Lung (tissue), 12 donors: ENCODE results near the gene SNTB2. TPM values are rescaled to one million over a fixed set of nuclear protein-coding genes. Genes with fewer than 3 reads are reported as not detected.

Experiments used
- ATAC-seq: fragments of 200-7000 bp; cut with Tn5 transposase; one replicate; pipeline ENCODE4 v1.9.1; 2020; ENCODE audit warnings: moderate number of reproducible peaks; ENCODE audit not compliant: insufficient read depth, low FRiP score
- DNase-seq, 3 donors: peaks; one replicate each; pipeline ENCODE4 v3.0.0-alpha.2; 2013 to 2017
- H3K27ac ChIP-seq, 2 donors: one replicate each; pipeline ENCODE4 v1.5.1; 2013; ENCODE audit warnings: mild to moderate bottlenecking in 2 of 2, moderate library complexity in 2 of 2, control low read depth in 1 of 2, inconsistent platforms in 1 of 2, low read depth in 1 of 2, low read length in 1 of 2
- H3K27me3 ChIP-seq, 3 donors: one replicate each; pipeline ENCODE4 v1.5.1; 2013; ENCODE audit warnings: low read length in 2 of 3; ENCODE audit not compliant: control insufficient read depth in 3 of 3, insufficient read depth in 3 of 3
- H3K36me3 ChIP-seq, 4 donors: one replicate each; pipeline ENCODE4 v1.5.1; 2013; ENCODE audit warnings: low read length in 4 of 4, mild to moderate bottlenecking in 1 of 4, moderate library complexity in 1 of 4; ENCODE audit not compliant: control insufficient read depth in 4 of 4, insufficient read depth in 4 of 4
- H3K4me1 ChIP-seq, 5 donors: one replicate each; pipeline ENCODE4 v1.5.1; 2013; ENCODE audit warnings: low read length in 5 of 5, mild to moderate bottlenecking in 2 of 5, moderate library complexity in 1 of 5; ENCODE audit not compliant: control insufficient read depth in 5 of 5, insufficient read depth in 5 of 5
- H3K4me3 ChIP-seq: one replicate; pipeline ENCODE4 v1.5.1; 2013; ENCODE audit warnings: mild to moderate bottlenecking, control low read depth, moderate library complexity
- H3K9ac ChIP-seq, 2 donors: one replicate each; pipeline ENCODE4 v1.5.1; 2013; ENCODE audit warnings: low read length in 2 of 2, control low read depth in 1 of 2; ENCODE audit not compliant: insufficient read depth in 1 of 2
- H3K9me3 ChIP-seq, 4 donors: one replicate each; pipeline ENCODE4 v1.5.1; 2013; ENCODE audit warnings: low read length in 3 of 4, mild to moderate bottlenecking in 1 of 4, moderate library complexity in 1 of 4; ENCODE audit not compliant: control insufficient read depth in 4 of 4, insufficient read depth in 3 of 4
- CTCF ChIP-seq: IDR thresholded peaks from 2 replicates; pipeline ENCODE4 v1.5.1; 2012; ENCODE audit warnings: mild to moderate bottlenecking; ENCODE audit errors: control extremely low read depth, extremely low read depth
- WGBS, 2 donors: extraction: QIAGEN DNeasy Blood & Tissue Kit; methylation state at CpG; one replicate each; pipeline ENCODE4 v1.1.7; 2013; 5-methylcytosine and 5-hydroxymethylcytosine counted together
- polyA plus RNA-seq, 2 donors: library from polyadenylated mRNA; stranded (reverse); fragments of 200-250 nt; gene quantifications; one replicate each; pipeline ENCODE4 v1.2.1, GENCODE V29; 2013
- total RNA-seq, 2 donors: library from RNA; depleted of rRNA in 1 of 2; stranded (reverse); fragments of >200 nt in 1 of 2; gene quantifications; one replicate each; pipeline ENCODE4 v1.2.1, GENCODE V29; 2014 to 2021
- donor health status: control.
- donor health status: control.
- donor health status: Bipolar disorder and iron deficiency.
- donor health status: healthy.
- donor health status: DM: yes; HTN: yes; CAD: no.

Gene SNTB2
- total and polyA plus RNA-seq, 4 donors = 4.5 to 42.8 (median 19.1) TPM

DNA sequence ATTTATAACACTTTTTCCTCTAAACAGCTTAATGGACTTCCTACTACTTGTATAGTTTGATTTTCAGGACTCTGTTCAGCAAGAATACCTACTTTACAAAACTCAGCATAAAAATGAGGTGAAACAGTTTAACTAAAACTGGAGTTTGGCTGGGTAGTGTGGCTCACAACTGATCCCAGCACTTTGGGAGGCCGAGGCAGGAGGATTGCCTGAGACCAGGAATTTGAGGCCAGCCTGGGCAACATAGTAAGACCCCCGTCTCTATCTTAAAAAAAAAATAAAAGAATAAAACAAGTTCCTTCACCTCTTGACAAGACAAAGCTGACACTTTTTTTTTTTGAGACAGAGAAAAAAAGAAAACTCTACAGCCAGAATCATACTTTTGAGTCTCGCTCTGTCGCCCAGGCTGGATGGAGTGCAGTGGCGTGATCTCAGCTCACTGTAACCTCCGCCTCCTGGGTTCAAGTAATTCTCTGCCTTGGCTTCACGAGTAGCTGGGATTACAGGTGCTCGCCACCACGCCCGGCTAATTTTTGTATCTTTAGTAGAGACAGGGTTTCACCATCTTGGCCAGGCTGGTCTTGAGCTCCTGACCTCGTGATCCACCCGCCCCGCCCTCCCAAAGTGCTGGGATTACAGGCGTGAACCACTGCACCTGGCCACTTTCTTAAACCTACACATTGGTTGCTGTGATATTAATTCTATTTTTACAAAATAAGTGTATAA is 140.8 kb downstream of the SNTB2 start:
- DNase-seq = no peak
- peaks cover 14 to 44% (median 34%) of the 10 kb centered on the region in 4 donors for H3K36me3 ChIP-seq
- H3K9me3 ChIP-seq = no peaks in the 10 kb centered on the region
- H3K9ac ChIP-seq = no peak overlapping the region
- no peak for ATAC-seq
- 94 to 96% methylated on average over 14 of the region's 14 CpGs for WGBS, 2 donors
- no peak for TF ChIP-seq CTCF
- H3K27me3 ChIP-seq = no peaks in the 10 kb centered on the region
- H3K4me1 ChIP-seq = peaks cover 10 to 20% (median 17%) of the 10 kb centered on the region in 5 donors
- H3K27ac ChIP-seq = no peak overlapping the region
- no peak overlapping the region for H3K4me3 ChIP-seq

GRCh38 chr16:69328854-69329316 is 141.9 kb downstream of the SNTB2 start:
- WGBS, 2 donors = 58 to 75% methylated on average over 10 of the region's 10 CpGs
- H3K27ac ChIP-seq = peak overlapping the region in 1 of 2 donors; percentile 54
- ATAC-seq = no peak
- peaks cover 5 to 40% (median 34%) of the 10 kb centered on the region in 4 donors for H3K36me3 ChIP-seq
- peak overlapping the region in 1 of 2 donors; percentile 23 for H3K9ac ChIP-seq
- DNase-seq = peak; percentile 40 to 66 (median 42)
- H3K4me3 ChIP-seq = no peak overlapping the region
- no peaks in the 10 kb centered on the region for H3K9me3 ChIP-seq
- H3K27me3 ChIP-seq = no peaks in the 10 kb centered on the region
- TF ChIP-seq CTCF = no peak
- peaks cover 10 to 20% (median 17%) of the 10 kb centered on the region in 5 donors for H3K4me1 ChIP-seq

- TF ChIP-seq CTCF = no peak
- peak overlapping the region; percentile 60 to 84 for H3K27ac ChIP-seq
- H3K27me3 ChIP-seq = no peaks in the 10 kb centered on the region
- peak; percentile 48 for ATAC-seq
- H3K9ac ChIP-seq = peak overlapping the region; percentile 17 to 61
- peak in 2 of 3 donors; percentile 20 to 24 for DNase-seq
- 6 to 9% methylated on average over 68 to 77 of the region's 77 CpGs for WGBS, 2 donors
- peaks cover 0 to 1% (median 0%) of the 10 kb centered on the region in 4 donors for H3K9me3 ChIP-seq
- peaks cover 10 to 18% (median 17%) of the 10 kb centered on the region in 5 donors for H3K4me1 ChIP-seq
- peak overlapping the region; percentile 97 for H3K4me3 ChIP-seq
- peaks cover 5 to 44% (median 36%) of the 10 kb centered on the region in 4 donors for H3K36me3 ChIP-seq
Observed at GRCh38 chr16:69329369-69330285, 142.7 kb downstream of the SNTB2 start.
